Measurements from ENCODE around the gene SCAPER.
"Not testable (repeated sequence)": the region's sequence is repeated elsewhere in the genome, so short reads cannot be mapped to it uniquely, and the experiment has no call there.

SCAPER gene

DNA sequence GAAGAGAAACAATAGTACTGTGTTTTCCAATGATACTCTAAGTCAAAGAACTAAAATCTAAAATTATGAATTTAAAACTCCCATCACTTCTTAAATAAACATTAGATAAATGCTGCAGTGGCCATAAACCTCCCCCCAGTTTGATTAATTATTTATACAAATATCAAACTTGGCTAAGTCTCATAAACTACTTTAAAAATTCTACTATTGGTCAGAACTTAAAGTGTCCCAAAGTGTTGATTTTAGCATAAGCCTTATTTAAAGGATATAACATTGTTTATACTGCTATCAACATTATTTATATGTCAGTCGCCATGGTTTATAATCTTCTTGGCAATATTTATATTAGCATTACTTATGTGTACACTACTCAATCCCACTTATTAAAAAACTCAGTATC, 132.4 kb downstream of the SCAPER start:
- DNase-seq (ENCODE audit: low read depth): no peak

DNA sequence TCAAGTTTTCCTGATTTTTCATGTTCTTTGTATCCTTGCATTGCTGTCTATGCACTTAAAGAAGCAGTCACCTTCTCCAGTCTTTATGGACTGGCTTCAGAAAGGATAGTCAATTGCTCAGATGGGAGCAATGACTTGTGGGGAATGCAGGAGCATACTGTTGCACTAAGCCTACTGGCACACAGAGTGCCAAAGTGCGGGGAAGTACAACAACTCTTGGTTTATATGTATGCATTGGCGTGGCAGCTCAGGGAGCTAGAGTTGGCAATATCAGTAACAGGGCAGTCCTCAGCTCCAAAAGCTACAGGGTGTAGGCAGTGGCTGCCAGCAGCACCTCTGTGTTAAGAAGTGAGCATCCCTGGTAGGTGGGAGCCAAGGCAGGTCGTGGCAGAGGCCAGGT, 141.1 kb downstream of the SCAPER start:
- DNase-seq (ENCODE audit: low read depth): no peak

DNA sequence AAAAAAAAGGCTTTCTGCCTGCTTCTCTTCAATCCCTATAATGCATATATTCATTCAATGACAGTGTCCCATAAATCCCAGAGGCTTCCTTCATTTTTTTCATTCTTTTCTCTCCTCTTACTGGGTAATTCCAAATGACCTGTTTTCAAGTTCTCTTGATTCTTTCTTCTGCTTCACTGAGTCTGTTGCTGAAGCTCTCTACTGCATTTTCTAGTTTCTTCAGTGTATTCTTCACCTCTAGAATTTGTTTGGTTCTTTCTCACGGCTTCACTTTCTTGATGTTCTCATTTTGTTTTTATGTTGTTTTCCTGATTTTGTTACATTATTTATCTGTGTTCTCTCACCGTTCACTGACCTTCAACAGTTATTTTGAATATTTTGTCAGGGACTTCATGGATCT, 141.6 kb downstream of the SCAPER start:
- DNase-seq (ENCODE audit: low read depth): no peak

DNA sequence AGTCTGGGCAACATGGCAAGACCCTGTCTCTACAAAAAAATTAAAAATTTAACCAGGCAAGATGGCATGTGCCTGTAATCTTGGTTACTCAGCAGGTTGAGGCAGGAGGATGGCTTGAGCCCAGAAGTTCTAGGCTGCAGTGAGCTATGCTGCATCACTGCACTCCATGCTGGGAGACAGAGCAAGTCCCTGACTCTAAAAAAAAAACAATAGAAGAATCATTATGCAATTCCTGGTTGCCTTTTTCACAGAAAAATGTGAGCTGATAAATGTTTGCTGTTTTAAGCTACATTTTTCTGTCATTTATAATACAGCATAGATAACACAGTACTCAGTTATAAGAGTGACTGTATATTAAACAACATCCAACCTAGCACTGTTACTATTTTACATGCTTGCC, 148.8 kb downstream of the SCAPER start:
- DNase-seq (ENCODE audit: low read depth): no peak

DNA sequence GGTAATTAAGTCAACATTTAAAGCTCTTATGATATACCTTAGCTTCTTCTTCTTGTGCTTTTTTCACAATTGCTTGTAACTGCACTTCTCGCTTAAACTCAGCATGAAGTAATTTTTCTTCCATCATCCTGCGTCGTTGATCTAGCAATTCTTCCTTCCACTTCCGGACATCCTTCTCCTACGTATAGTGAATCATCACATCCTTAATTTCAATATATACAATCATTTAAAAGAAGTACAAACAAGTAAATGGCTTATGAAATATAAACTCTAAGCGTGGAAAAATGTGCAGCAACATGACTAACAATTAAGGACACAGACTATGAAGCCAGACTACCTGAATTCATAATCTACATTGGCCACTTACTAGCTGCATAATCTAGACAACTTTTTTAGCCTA, 151.4 kb downstream of the SCAPER start:
- DNase-seq (ENCODE audit: low read depth): no peak

DNA sequence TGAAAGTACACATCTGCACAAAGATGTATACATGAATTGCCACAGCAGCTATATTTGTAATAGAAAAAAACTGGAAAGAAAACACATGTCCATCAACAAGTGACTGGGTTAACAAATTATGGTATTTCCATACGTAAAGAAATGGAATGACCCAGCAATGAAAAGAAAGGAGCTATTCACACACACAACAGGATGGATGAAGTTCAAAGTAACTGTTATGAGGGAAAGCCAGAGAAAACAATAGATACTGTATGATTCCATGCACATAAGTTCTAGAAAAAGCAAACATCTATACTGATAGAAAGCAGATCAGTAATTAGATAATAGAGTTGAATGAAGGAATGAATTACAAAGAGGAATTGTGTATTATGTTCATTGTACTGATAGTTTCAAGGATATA, 152.0 kb downstream of the SCAPER start:
- DNase-seq (ENCODE audit: low read depth): no peak

DNA sequence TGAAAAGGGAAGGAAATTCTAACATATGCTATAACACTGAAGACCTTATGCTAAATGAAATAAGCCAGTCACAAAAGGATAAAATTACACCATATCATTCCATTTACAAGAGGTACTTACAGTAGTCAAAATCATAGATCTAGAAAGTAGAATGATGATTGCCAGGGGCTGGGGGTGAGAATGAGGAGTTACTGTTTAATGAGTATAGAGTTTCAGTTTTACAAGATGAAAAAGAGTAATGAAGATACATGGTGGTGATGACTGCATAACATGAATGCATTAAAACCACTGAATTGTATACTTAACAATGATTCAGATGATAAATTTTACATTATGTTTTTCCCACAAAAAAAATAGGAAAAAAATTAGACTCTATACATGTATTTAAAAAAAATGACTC, 152.6 kb downstream of the SCAPER start:
- DNase-seq (ENCODE audit: low read depth): no peak

DNA sequence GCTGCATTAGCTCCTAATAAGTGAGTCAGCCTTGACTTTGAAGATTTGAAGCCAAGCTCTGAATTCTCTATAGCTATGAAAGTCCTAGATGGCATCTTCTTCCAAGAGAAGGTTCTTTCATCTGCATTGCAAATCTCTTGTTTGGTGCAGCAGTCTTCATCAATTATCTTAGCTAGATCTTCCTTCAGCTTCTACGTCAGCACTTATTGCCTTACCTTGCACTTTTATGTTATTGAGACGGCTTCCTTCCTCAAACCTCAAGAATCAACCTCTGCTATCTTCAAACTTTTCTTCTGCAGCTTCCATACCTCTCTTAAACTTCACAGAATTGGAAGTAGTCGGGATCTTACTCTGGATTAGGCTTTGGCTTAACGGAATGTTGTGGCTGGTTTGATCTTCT, 167.6 kb downstream of the SCAPER start:
- no peak for DNase-seq (ENCODE audit: low read depth)

DNA sequence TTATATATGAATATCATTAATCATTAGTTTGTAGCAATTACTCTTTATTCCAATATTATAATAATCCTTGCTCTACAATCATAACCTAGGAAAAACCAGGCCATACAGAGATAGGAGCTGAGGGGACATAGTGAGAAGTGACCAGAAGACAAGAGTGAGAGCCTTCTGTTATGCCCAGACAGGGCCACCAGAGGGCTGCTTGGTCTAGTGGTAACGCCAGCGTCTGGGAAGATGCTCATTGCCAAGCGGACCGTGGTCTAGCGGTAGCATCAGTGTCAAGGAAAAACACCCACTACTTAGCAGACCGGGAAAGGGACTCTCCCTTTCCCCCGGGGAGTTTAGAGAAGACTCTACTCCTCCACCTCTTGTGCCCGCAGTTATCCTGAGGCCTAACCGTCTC, 172.8 kb downstream of the SCAPER start:
- not testable (repeated sequence) for DNase-seq (ENCODE audit: low read depth)

DNA sequence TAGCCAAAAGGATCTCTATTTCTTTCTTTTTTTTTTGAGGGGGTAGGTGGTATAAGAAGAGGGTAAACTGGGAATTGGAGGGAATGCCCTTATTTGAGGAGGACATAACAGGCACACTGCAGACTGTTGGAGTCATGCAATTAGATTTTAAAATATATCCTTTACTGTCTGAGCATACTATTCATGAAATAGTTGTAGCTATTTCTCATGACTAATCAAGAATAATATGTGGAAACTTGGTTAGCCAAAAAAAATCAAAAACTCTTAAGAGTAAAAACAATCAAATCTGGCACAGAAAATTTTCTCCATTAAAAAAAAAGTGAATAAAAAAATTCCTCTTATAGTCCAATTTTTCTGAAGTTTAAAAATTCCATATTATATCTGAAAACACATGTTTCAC, 174.9 kb downstream of the SCAPER start:
- DNase-seq (ENCODE audit: low read depth): no peak

DNA sequence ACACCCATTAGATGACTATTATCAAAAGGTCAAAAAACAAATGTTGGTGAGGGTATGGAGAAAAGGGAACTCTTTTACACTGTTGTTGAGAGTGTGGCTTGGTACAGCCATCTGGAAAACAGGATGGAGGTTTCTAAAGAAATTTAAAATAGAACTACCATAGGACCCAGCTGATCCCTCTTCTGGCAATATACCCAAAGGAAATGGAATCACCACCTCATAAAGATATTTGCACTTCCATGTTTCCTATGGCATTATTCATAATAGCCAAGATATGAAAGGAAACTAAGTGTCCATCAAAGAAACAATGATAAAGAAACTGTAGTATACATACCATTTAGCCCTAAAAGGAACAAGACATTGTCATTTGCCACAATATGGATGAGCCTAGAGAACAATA, 186.3 kb downstream of the SCAPER start:
- DNase-seq (ENCODE audit: low read depth): no peak

DNA sequence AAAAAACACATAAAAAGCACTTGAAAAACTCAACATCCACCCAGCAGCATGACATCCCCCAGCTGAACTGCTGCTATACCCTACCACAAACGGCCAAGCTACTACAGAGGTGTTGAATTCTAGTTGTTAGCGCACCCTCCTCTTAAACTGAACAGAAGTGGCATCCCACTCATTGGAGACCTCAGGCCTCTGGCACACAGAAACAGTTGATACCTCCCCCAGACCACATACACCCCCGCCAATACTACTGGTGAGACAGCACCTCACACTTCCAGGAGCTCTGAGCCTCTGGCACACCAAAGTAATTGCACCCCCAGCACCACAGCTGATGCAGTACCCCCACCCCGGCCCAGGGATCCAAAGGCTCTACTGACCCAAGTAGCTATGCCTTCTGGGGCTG, 190.2 kb downstream of the SCAPER start:
- DNase-seq (ENCODE audit: low read depth): no peak

DNA sequence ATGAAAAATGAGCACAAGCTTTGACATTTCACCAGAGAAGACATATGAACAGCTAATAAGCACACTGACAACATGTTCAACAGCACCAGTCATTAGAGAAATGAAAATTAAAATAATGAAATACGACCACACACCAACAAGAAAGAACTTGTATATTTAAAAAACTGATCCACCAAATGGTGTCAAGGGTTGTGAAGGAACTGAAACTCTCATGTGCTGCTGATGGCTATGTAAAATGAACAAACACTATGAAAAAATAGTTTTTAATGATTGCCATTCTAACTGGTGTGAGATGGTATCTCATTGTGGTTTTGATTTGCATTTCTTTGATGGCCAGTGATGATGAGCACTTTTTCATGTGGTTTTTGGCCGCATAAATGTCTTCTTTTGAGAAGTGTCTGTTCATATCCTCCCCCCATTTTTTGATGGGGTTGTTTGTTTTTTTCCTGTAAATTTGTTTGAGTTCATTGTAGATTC, 193.8 kb downstream of the SCAPER start:
- no peak for DNase-seq (ENCODE audit: low read depth)

DNA sequence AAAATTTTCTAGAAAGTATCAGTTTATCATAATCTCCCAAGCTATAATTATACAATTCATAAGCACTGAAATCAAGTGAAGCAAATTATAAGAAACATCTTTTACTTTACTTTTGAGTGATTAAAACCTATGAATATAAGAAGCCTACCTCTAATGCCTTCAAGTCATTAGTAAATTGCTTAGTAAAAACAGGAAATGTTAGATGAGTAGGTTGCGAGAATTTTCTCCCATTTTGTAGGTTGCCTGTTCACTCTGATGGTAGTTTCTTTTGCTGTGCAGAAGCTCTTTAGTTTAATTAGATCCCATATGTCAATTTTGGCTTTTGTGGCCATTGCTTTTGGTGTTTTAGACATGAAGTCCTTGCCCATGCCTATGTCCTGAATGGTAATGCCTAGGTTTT, 201.1 kb downstream of the SCAPER start:
- not testable (repeated sequence) for DNase-seq (ENCODE audit: low read depth)

DNA sequence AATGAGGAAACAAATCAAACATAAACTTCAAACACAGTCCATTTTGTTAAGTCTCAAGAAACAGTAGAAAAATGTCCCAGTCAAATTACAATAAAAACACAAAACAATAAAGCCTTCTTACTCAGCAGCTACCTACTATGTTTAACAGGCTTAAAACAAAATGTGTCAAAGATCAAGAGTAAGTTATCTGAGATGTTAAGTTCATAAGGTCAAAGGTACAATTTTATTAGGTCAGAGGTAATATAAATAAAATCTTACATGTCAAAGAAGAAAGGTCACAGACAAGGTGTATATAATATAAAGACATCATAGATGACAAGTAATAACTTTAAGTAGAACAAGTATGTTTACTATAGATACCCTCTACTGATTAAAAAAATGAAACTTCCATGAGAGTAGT, 208.3 kb downstream of the SCAPER start:
- no peak for DNase-seq (ENCODE audit: low read depth)

DNA sequence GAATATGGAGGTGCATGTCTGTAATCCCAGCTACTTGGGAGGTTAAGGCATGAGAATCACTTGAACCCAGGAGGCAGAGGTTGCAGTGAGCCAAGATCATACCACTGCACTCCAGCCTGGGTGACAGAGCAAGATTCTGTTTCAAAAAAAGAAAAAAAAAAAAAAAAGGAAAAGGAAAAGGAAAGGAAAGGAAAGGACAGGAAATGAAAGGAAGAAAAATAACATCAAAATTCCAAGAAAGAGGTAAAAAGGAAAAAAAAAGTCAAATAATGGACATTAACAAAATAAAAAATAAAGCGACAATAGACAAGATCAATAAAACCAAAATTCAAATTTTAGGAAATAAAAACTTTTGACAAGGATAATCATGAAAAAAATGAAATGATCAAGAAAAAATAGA, 212.6 kb downstream of the SCAPER start:
- DNase-seq (ENCODE audit: low read depth): not testable (repeated sequence)

DNA sequence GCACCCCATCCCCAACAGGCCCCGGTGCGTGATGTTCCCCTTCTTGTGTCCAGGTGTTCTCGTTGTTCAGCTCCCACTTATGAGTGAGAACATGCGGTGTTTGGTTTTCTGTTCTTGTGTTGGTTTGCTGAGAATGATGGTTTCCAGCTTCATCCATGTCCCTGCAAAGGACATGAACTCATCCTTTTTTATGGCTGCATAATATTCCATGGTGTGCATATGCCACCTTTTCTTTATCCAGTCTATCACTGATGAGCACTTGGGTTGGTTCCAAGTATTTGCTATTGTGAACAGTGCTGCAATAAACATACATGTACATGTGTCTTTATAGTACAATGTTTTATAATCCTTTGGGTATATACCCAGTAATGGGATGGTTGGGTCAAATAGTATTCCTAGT, 217.5 kb downstream of the SCAPER start:
- not testable (repeated sequence) for DNase-seq (ENCODE audit: low read depth)

DNA sequence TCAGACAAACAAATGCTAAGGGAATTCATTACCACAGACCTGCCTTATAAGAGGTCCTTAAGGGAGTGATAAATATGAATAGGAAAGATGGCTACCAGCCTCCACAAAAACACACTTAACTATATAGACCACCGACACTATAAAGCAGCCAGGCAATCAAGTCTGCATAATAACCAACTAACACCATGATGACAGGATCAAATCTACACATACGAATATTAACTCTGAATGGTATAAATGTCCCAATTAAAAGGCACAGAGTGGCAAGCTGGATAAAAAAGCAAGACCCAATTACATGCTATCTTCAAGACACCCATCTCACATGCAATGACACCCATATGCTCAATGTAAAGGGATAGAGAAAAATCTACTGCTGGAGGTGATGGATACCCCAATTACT, 221.1 kb downstream of the SCAPER start:
- no peak for DNase-seq (ENCODE audit: low read depth)

DNA sequence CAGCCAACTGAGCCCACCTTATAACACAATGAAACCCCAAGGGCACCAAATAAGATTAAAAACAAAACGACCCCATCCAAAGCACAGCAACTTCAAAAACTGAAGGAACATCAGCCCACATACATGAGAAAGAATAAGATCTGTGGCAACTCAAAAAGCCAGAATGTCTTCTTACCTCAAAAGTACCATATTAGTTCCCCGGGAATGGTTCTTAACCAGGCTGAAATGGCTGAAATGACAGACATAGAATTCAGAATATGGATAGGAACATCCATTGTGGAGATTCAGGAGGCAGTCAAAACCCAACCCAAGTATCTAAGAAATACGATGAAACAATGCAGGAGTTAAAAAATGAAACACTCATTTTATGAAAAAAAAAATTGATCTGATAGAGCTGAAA, 222.3 kb downstream of the SCAPER start:
- no peak for DNase-seq (ENCODE audit: low read depth)

DNA sequence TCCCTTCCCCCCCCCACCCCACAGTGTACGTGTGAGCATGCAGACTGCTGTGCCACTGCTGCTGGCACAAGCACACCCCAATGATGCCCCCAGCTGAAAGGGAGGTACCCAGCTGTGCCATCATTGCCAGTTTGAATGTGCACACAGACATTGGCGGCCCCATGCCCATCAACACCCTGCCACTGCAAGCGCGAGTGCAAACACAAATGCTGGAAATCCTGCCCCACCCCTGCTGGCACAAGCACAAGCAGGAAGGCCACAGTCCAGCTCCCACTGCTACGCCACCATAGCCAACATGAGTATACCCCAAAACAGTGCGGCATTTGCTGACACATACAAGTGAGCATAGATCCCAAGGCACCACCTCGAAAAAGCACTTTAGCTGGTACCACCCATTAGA, 222.9 kb downstream of the SCAPER start:
- no peak for DNase-seq (ENCODE audit: low read depth)

DNA sequence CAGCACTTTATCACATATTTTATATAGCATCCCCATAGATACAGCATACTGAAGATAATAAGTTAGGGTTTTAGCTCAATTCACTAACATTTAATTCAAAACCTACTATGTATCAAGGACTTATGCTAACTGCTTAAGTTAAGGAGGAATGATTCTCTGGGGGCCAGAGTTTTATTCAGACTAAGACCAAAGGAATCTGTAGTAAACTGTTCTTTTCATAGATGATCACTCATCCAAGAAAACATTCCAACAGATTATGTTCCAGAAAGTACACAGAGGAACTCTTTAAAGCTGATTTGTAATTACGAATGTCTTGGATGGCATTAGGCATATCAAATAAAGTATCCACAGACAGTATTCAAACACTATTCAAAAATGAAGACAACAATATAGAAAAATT, 226.4 kb downstream of the SCAPER start:
- DNase-seq (ENCODE audit: low read depth): no peak

DNA sequence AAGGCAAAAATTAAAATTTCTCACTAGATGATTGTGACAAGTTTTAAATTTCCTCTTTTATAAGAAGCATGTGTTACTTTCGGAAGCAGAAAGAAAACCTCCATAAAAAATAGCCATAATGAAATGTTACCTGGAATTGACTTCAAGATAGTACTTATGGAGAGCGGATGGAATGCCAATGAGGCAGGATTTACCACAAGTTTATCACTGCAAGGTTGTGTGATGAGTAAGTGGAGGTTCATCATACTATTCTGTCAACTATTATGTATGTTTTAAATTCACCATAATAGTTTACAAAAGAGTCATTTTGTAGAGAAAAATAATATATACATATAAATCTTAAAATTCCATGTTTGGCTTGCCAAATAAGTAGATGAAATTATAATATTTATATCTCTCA, 230.3 kb downstream of the SCAPER start:
- no peak for DNase-seq (ENCODE audit: low read depth)

DNA sequence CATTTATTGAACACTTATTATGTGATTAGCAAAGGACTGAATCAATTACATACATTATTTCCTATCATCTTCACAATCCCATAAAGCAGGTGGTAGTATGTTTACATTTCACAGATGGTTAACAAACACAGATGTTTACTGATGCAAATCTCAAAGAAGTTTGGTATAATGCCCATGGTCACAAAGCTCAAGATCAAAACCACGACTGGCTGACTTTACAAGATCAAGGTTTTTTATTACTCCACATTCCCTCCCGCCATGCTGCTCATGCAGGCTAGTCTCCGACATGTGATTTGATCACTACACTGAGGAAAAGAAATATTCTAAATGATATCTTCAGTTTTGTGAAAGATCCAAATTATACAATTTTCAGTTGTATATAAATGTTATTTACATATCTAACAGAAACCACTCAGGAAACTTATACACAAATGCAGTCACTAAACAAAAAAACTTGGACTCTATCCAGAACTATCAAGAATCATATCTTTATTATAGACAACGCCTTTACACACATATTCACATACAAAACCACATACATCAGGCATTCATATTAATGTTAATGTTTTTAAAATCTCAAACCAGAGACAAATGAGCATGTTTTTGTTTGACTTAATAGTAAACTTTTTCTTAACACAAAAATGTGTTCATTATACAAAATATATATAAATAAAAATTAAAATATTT, 235.5 kb downstream of the SCAPER start:
- DNase-seq (ENCODE audit: low read depth): no peak

DNA sequence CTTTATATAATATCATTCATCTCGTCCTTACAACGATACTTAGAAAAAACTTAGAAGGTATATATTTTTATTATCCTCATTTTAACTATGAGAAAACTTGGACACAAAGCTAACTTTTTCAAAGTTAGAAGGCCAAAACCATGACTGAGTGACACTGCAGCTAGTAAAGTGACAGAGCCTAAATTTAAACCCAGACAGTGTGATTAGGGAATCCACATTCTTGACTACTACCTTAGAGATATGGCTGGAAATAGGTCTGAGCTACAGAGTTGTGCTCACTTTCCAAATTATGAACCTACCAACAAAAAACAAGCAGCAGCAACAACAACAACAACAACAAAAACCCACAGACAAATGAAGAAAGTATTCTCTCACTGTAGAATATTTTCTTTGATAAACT, 236.2 kb downstream of the SCAPER start:
- no peak for DNase-seq (ENCODE audit: low read depth)
